H1 (cell line): ENCODE data around the gene TNKS2. TPM values are rescaled to one million over a fixed set of nuclear protein-coding genes. Genes with fewer than 3 reads are reported as not detected.

Experiments used
- CTCF ChIA-PET: fragments of 300-600 bp; sonication (Branson Sonifier 250); formaldehyde crosslinking; loops from one replicate; lab custom pipeline; 2021; ENCODE audit not compliant: partially characterized antibody; lab: Charles Lee
- POLR2A ChIA-PET: fragments of 300-600 bp; sonication (Branson Sonifier 250); formaldehyde crosslinking; loops from one replicate; lab custom pipeline; 2021; ENCODE audit warnings: inconsistent platforms; ENCODE audit not compliant: partially characterized antibody; lab: Charles Lee
- DNase-seq, 2 experiments: peaks; one replicate each; pipeline versions ENCODE4 v3.0.0 to v3.0.0-alpha.2; 2010 to 2022; ENCODE audit warnings: low spot score in 2 of 2, low read depth in 1 of 2, mixed read lengths in 1 of 2
- FAIRE-seq: peaks from 2 replicates; lab custom pipeline; 2011; peaks lifted over from hg19 to GRCh38; lab: Jason Lieb, UNC
- H2AFZ ChIP-seq: 2 replicates; pipeline ENCODE4 v1.8.1; 2012; ENCODE audit warnings: low read length, inconsistent platforms
- H2AK5ac ChIP-seq: 2 replicates; pipeline ENCODE4 v1.6.1; 2013; ENCODE audit warnings: low read depth, low read length
- H2BK120ac ChIP-seq: replicated peaks from 2 replicates; pipeline ENCODE3; 2013; ENCODE audit warnings: low read depth, low read length, inconsistent platforms
- H2BK12ac ChIP-seq: 2 replicates; pipeline ENCODE4 v1.6.1; 2013; ENCODE audit warnings: low read depth, low read length
- H2BK15ac ChIP-seq: 2 replicates; pipeline ENCODE4 v1.6.1; 2013; ENCODE audit warnings: low read length
- H2BK20ac ChIP-seq: 2 replicates; pipeline ENCODE4 v1.6.1; 2013; ENCODE audit warnings: low read length
- H2BK5ac ChIP-seq: 2 replicates; pipeline ENCODE4 v1.6.1; 2013; ENCODE audit warnings: low read depth, low read length
- H3K14ac ChIP-seq: 2 replicates; pipeline ENCODE4 v1.6.1; 2013; ENCODE audit warnings: inconsistent platforms; ENCODE audit not compliant: insufficient read length
- H3K18ac ChIP-seq: 2 replicates; pipeline ENCODE4 v1.6.1; 2013; ENCODE audit warnings: low read length; ENCODE audit errors: extremely low read depth
- H3K23ac ChIP-seq: 2 replicates; pipeline ENCODE4 v1.6.1; 2013; ENCODE audit warnings: inconsistent platforms; ENCODE audit not compliant: insufficient read length
- H3K23me2 ChIP-seq: 2 replicates; pipeline ENCODE4 v1.6.1; 2013; ENCODE audit warnings: low read depth, low read length
- H3K27ac ChIP-seq: 2 replicates; pipeline ENCODE4 v1.6.1; 2011; ENCODE audit warnings: low read depth, low read length, inconsistent platforms
- H3K27me3 ChIP-seq, 4 experiments: replicated peaks in 1 of 4; 1 replicate in 1 of 4; 2 replicates in 3 of 4; pipeline versions ENCODE4 v1.6.1 to v1.8.1; 2011 to 2013; ENCODE audit warnings: low read length in 3 of 4, mild to moderate bottlenecking in 3 of 4, inconsistent platforms in 2 of 4, mixed read lengths in 2 of 4, moderate library complexity in 1 of 4; ENCODE audit not compliant: control insufficient read depth in 3 of 4, insufficient read depth in 3 of 4; ENCODE audit errors: extremely low read depth in 1 of 4
- H3K36me3 ChIP-seq, 4 experiments: 2 replicates each; pipeline versions ENCODE4 v1.6.1 to v1.8.1; 2011 to 2013; ENCODE audit warnings: mild to moderate bottlenecking in 4 of 4, low read length in 3 of 4, moderate library complexity in 2 of 4, control low read depth in 1 of 4, inconsistent platforms in 1 of 4; ENCODE audit not compliant: insufficient read depth in 4 of 4, control insufficient read depth in 2 of 4
- H3K4ac ChIP-seq: replicated peaks from 2 replicates; pipeline ENCODE3; 2013; ENCODE audit warnings: low read length, low read depth, mixed read lengths, inconsistent platforms; ENCODE audit not compliant: insufficient read length
- H3K4me1 ChIP-seq, 4 experiments: replicated peaks in 1 of 4; 1 replicate in 1 of 4; 2 replicates in 3 of 4; pipeline versions ENCODE4 v1.6.1 to v1.8.1; 2011 to 2013; ENCODE audit warnings: low read length in 3 of 4, inconsistent platforms in 2 of 4, mixed read lengths in 1 of 4; ENCODE audit not compliant: insufficient read depth in 4 of 4, control insufficient read depth in 3 of 4
- H3K4me2 ChIP-seq, 2 experiments: 2 replicates each; pipeline versions ENCODE4 v1.6.1 to v1.8.1; 2011 to 2013; ENCODE audit warnings: low read depth in 2 of 2, low read length in 2 of 2, control low read depth in 1 of 2, inconsistent platforms in 1 of 2, mild to moderate bottlenecking in 1 of 2; ENCODE audit not compliant: insufficient read depth in 1 of 2
- H3K4me3 ChIP-seq, 4 experiments: fragments of 200-600, 300-600 bp in 1 of 4; sonication (generic), shearing (Covaris generic), sonication (Bioruptor Twin) in 1 of 4; 2 replicates each; pipeline versions ENCODE4 v1.5.1 to v1.8.1; 2011 to 2016; ENCODE audit warnings: low read length in 4 of 4, low read depth in 3 of 4, control low read depth in 2 of 4, inconsistent platforms in 2 of 4, mild to moderate bottlenecking in 2 of 4, mixed read lengths in 1 of 4, moderate library complexity in 1 of 4; ENCODE audit not compliant: insufficient read depth in 2 of 4; ENCODE audit errors: extremely low read depth in 1 of 4
- H3K56ac ChIP-seq: replicated peaks from 2 replicates; pipeline ENCODE3; 2013; ENCODE audit warnings: low read depth, mild to moderate bottlenecking, mixed read lengths, low read length, inconsistent platforms; ENCODE audit not compliant: insufficient read length
- H3K79me1 ChIP-seq: 2 replicates; pipeline ENCODE4 v1.6.1; 2013; ENCODE audit warnings: low read depth, low read length, control low read depth
- H3K79me2 ChIP-seq, 2 experiments: 2 replicates each; pipeline versions ENCODE4 v1.6.1 to v1.8.1; 2012 to 2013; ENCODE audit warnings: low read length in 2 of 2, mild to moderate bottlenecking in 2 of 2, inconsistent platforms in 1 of 2; ENCODE audit not compliant: insufficient read depth in 2 of 2, control insufficient read depth in 1 of 2
- H3K9ac ChIP-seq, 4 experiments: replicated peaks in 1 of 4; 1 replicate in 1 of 4; 2 replicates in 3 of 4; pipeline versions ENCODE4 v1.6.1 to v1.8.1; 2011 to 2013; ENCODE audit warnings: low read depth in 3 of 4, low read length in 3 of 4, control low read depth in 2 of 4, mild to moderate bottlenecking in 2 of 4, moderate library complexity in 2 of 4, inconsistent platforms in 1 of 4; ENCODE audit errors: extremely low read depth in 1 of 4
- H3K9me3 ChIP-seq, 2 experiments: 2 replicates each; pipeline versions ENCODE4 v1.6.1 to v1.8.1; 2012 to 2013; ENCODE audit warnings: mild to moderate bottlenecking in 2 of 2, moderate library complexity in 2 of 2, control low read depth in 1 of 2, inconsistent platforms in 1 of 2, low read depth in 1 of 2, low read length in 1 of 2, mixed read lengths in 1 of 2; ENCODE audit not compliant: insufficient read depth in 2 of 2
- H4K20me1 ChIP-seq, 2 experiments: replicated peaks in 1 of 2; 2 replicates each; pipeline versions ENCODE3 to v1.8.1; 2011 to 2013; ENCODE audit warnings: inconsistent platforms in 2 of 2, low read length in 2 of 2, mild to moderate bottlenecking in 1 of 2; ENCODE audit not compliant: insufficient read depth in 2 of 2, control insufficient read depth in 1 of 2
- H4K5ac ChIP-seq: 2 replicates; pipeline ENCODE4 v1.6.1; 2013; ENCODE audit warnings: low read length, low read depth, mixed read lengths, inconsistent platforms; ENCODE audit not compliant: insufficient read length
- H4K8ac ChIP-seq: 2 replicates; pipeline ENCODE4 v1.8.0; 2013; ENCODE audit warnings: mild to moderate bottlenecking, moderate library complexity, low read length, inconsistent platforms; ENCODE audit not compliant: insufficient read depth; ENCODE audit errors: extremely low read depth
- H4K91ac ChIP-seq: replicated peaks from 2 replicates; pipeline ENCODE3; 2013; ENCODE audit warnings: low read length, mixed read lengths, inconsistent platforms; ENCODE audit not compliant: insufficient read length
- BACH1 ChIP-seq: IDR thresholded peaks from 2 replicates; pipeline ENCODE4 v1.6.1; 2012; ENCODE audit warnings: low read length, improper control_type of control experiment
- BRCA1 ChIP-seq: IDR thresholded peaks from 2 replicates; pipeline ENCODE4 v1.6.1; 2012; ENCODE audit warnings: low read depth, low read length, improper control_type of control experiment
- CEBPB ChIP-seq: IDR thresholded peaks from 2 replicates; pipeline ENCODE4 v1.6.1; 2012; ENCODE audit warnings: low read depth, low read length
- EGR1 ChIP-seq: IDR thresholded peaks from 2 replicates; pipeline ENCODE4 v1.6.1; 2011; ENCODE audit warnings: low read depth, low read length, borderline replicate concordance
- GTF2F1 ChIP-seq: IDR thresholded peaks from 2 replicates; pipeline ENCODE4 v1.6.1; 2012; ENCODE audit warnings: low read depth, low read length, improper control_type of control experiment, borderline replicate concordance
- HDAC6 ChIP-seq: IDR thresholded peaks from one replicate; pipeline ENCODE4 v1.7.1; 2012; ENCODE audit warnings: low read depth, mild to moderate bottlenecking, inconsistent platforms, low read length, moderate library complexity
- NRF1 ChIP-seq: IDR thresholded peaks from 2 replicates; pipeline ENCODE4 v1.6.1; 2011; ENCODE audit warnings: mild to moderate bottlenecking, low read depth, low read length, improper control_type of control experiment
- RXRA ChIP-seq: IDR thresholded peaks from 2 replicates; pipeline ENCODE4 v1.6.1; 2011; ENCODE audit warnings: low read depth, mild to moderate bottlenecking, low read length, moderate library complexity; ENCODE audit not compliant: insufficient read depth
- SAP30 ChIP-seq: fragments of 300-600 bp; sonication (generic); IDR thresholded peaks from 2 replicates; pipeline ENCODE4 v1.7.1; 2012; ENCODE audit warnings: low read length, moderate library complexity, mild to moderate bottlenecking, inconsistent platforms; ENCODE audit not compliant: insufficient read depth, insufficient replicate concordance
- SIN3A ChIP-seq, 2 experiments: IDR thresholded peaks in 1 of 2; conservative IDR thresholded peaks in 1 of 2; 2 replicates each; pipeline ENCODE4 v1.6.1; 2011 to 2012; ENCODE audit warnings: low read length in 2 of 2, improper control_type of control experiment in 1 of 2, low read depth in 1 of 2, mild to moderate bottlenecking in 1 of 2
- SIRT6 ChIP-seq: IDR thresholded peaks from one replicate; pipeline ENCODE4 v1.7.1; 2012; ENCODE audit warnings: low read length, inconsistent platforms
- TAF7 ChIP-seq: optimal IDR thresholded peaks from 2 replicates; pipeline ENCODE3; 2011; ENCODE audit warnings: low read depth, mild to moderate bottlenecking, inconsistent platforms, low read length, moderate library complexity, borderline replicate concordance
- WGBS, 2 experiments: shearing (Covaris generic) in 1 of 2; methylation state at CpG; one replicate each; pipeline versions ENCODE4 v1.1.6 to v1.1.7; 2013 to 2015; ENCODE audit warnings: low lambda C conversion rate in 2 of 2, mixed read lengths in 2 of 2, inconsistent platforms in 1 of 2, low coverage in 1 of 2, missing lambda C conversion rate in 1 of 2; ENCODE audit not compliant: insufficient replicate concordance in 2 of 2, insufficient coverage in 1 of 2, insufficient read length in 1 of 2; ENCODE audit errors: extremely low coverage in 1 of 2, missing lambda C conversion rate in 1 of 2; 5-methylcytosine and 5-hydroxymethylcytosine counted together
- polyA plus RNA-seq, 7 experiments: library from polyadenylated mRNA; depleted of rRNA in 3 of 7; stranded (reverse) in 5 of 7; unstranded in 2 of 7; fragments of >200 nt in 5 of 7; fragments of 200-250 nt in 2 of 7; gene quantifications; 1 replicate in 5 of 7; 2 replicates in 1 of 7; 4 replicates in 1 of 7; pipeline versions ENCODE4 v1.2.1 to v1.2.3, GENCODE V29; 2011 to 2013; ENCODE audit warnings: missing spikeins in 2 of 7, mixed read lengths in 2 of 7
- total RNA-seq: library from RNA; stranded (reverse); fragmentation: NEBNext Ultra II Directional; extraction: Animal tissue kit (Norgen Biotek cat#: 25700); gene quantifications from 2 replicates; pipeline ENCODE4 v1.2.1, GENCODE V29; 2021
- TF ChIP-seq, protein P1 (sequence below): IDR thresholded peaks from 2 replicates; pipeline ENCODE4 v1.6.1; 2012; ENCODE audit warnings: low read length, inconsistent platforms

TNKS2 gene
- total and polyA plus RNA-seq, 2 of the 8 experiments (the other 6 are each of a cell fraction or from before 2014, with no cell fraction given) = 23.3 to 73.6 TPM

GRCh38 chr10:91771907-91772306, 26.3 kb upstream of the TNKS2 start:
- no peak overlapping the region for H3K27ac ChIP-seq
- no peak overlapping the region for H3K23ac ChIP-seq
- WGBS, 2 experiments = 84% methylated on average over 1 of the region's 1 CpG; no CpG with 5 or more reads in 1 of the 2 experiments
- H2AFZ ChIP-seq = 0 out of 2 replicates have a peak overlapping the region, but pooled peaks have one; percentile 46
- no peak overlapping the region for H3K4ac ChIP-seq
- no peak for FAIRE-seq
- ChIA-PET CTCF (interaction anchor here (0.8 kb wide), 1 partner anchor 22 kb away, joined by 3 read pairs; no protein-coding TSS in a partner anchor), POLR2A (no interaction called here)
- no peak overlapping the region for H2BK20ac ChIP-seq
- no peaks in the 10 kb centered on the region for H3K4me1 ChIP-seq
- H2BK5ac ChIP-seq = no peak overlapping the region
- no peak overlapping the region for H4K8ac ChIP-seq
- no peak for DNase-seq
- H3K18ac ChIP-seq = no peak overlapping the region
- H3K36me3 ChIP-seq = no peaks in the 10 kb centered on the region
- no peaks in the 10 kb centered on the region; a peak in 1 of 7 replicates for H3K27me3 ChIP-seq
- no peak overlapping the region for H2AK5ac ChIP-seq
- no peak overlapping the region for H4K5ac ChIP-seq
- no peak overlapping the region for H4K91ac ChIP-seq
- no peak overlapping the region for H3K4me3 ChIP-seq
- no peak overlapping the region for H3K14ac ChIP-seq
- 0 out of 4 replicates have a peak, but pooled peaks cover 0 to 2% of the 10 kb centered on the region in 2 experiments for H3K9me3 ChIP-seq
- H3K79me2 ChIP-seq = no peaks in the 10 kb centered on the region
- H3K23me2 ChIP-seq = no peaks in the 10 kb centered on the region
- no peak overlapping the region for H3K9ac ChIP-seq
- H2BK15ac ChIP-seq = no peak overlapping the region
- H4K20me1 ChIP-seq = no peaks in the 10 kb centered on the region
- H2BK12ac ChIP-seq = no peak overlapping the region
- no peak overlapping the region for H3K56ac ChIP-seq
- no peak overlapping the region for H3K4me2 ChIP-seq
- no peaks in the 10 kb centered on the region for H3K79me1 ChIP-seq
- no peak overlapping the region for H2BK120ac ChIP-seq
- TF ChIP-seq RXRA = no peak
- TF ChIP-seq HDAC6 = no peak
- no peak for TF ChIP-seq BACH1
- TF ChIP-seq SIN3A (conservative IDR thresholded peaks at IDR 0.05 in 1 of 2, IDR thresholded peaks at IDR 0.05 in 1 of 2; ENCODE audit: low read depth in 1 of 2, low read length in 2 of 2) = no peak
- TF ChIP-seq EGR1 = no peak
- TF ChIP-seq CEBPB = no peak
- no peak for TF ChIP-seq BRCA1
- TF ChIP-seq, protein P1, sequence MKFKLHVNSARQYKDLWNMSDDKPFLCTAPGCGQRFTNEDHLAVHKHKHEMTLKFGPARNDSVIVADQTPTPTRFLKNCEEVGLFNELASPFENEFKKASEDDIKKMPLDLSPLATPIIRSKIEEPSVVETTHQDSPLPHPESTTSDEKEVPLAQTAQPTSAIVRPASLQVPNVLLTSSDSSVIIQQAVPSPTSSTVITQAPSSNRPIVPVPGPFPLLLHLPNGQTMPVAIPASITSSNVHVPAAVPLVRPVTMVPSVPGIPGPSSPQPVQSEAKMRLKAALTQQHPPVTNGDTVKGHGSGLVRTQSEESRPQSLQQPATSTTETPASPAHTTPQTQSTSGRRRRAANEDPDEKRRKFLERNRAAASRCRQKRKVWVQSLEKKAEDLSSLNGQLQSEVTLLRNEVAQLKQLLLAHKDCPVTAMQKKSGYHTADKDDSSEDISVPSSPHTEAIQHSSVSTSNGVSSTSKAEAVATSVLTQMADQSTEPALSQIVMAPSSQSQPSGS = no peak
- TF ChIP-seq GTF2F1 = no peak
- TF ChIP-seq TAF7 = no peak
- no peak for TF ChIP-seq SIRT6
- TF ChIP-seq SAP30 = no peak
- TF ChIP-seq NRF1 = no peak
